Activated CD8-positive, alpha-beta T cell treated with anti-CD3 and anti-CD28 coated beads for 36 hours (primary cell): Measurements from ENCODE around the gene GPR3. TPM values are rescaled to one million over a fixed set of nuclear protein-coding genes. Genes with fewer than 3 reads are reported as not detected.

ENCODE experiments used
- ATAC-seq: fragments of 200-7000 bp; cut with Tn5 transposase; one replicate; pipeline ENCODE4 v1.10.0; 2021; ENCODE audit warnings: mild to moderate bottlenecking, moderate library complexity
- CTCF ChIA-PET: fragments of 350-600 bp; sonication (Branson Sonifier 250); formaldehyde crosslinking; loops from one replicate; lab custom pipeline; 2021; ENCODE audit warnings: antibody characterized with exemption; lab: Charles Lee
- POLR2A ChIA-PET: fragments of 350-600 bp; sonication (Branson Sonifier 250); formaldehyde crosslinking; loops from one replicate; lab custom pipeline; 2021; ENCODE audit warnings: antibody characterized with exemption; lab: Charles Lee
- DNase-seq: peaks from one replicate; pipeline ENCODE4 v3.0.0-alpha.2; 2020
- H3K27ac Mint-ChIP-seq: one replicate; pipeline ENCODE4 v1.8.0; 2021; ENCODE audit warnings: mild to moderate bottlenecking, mixed read lengths
- H3K27me3 Mint-ChIP-seq: one replicate; pipeline ENCODE4 v1.8.0; 2021; ENCODE audit warnings: mixed read lengths
- H3K36me3 Mint-ChIP-seq: one replicate; pipeline ENCODE4 v1.8.0; 2021; ENCODE audit warnings: low read depth, mixed read lengths
- H3K4me1 Mint-ChIP-seq: one replicate; pipeline ENCODE4 v1.8.0; 2021; ENCODE audit warnings: low read depth, mixed read lengths
- H3K4me3 Mint-ChIP-seq: one replicate; pipeline ENCODE4 v1.8.0; 2021; ENCODE audit warnings: mild to moderate bottlenecking, moderate library complexity, mixed read lengths
- H3K9me3 Mint-ChIP-seq: one replicate; pipeline ENCODE4 v1.8.0; 2021; ENCODE audit warnings: mixed read lengths
- CTCF ChIP-seq: fragments of 200-600 bp; IDR thresholded peaks from one replicate; pipeline ENCODE4 v1.8.0; 2022; ENCODE audit warnings: antibody characterized with exemption, mild to moderate bottlenecking
- intact Hi-C: fragments of 100-400 bp; cut with micrococcal nuclease; formaldehyde crosslinking; loops from one replicate; pipeline ENCODE4 v1.10.0; 2022
- total RNA-seq, 2 experiments: library from RNA; stranded (reverse); gene quantifications; one replicate each; pipeline ENCODE4 v1.2.3, GENCODE V29; 2021

Gene GPR3
- total RNA-seq, 2 experiments from 2014 or later = 1.1 to 1.7 TPM

GRCh38 chr1:27394925-27395324 is 2.5 kb downstream of the GPR3 start:
- peaks cover 17% of the 10 kb centered on the region for H3K4me1 Mint-ChIP-seq
- ChIA-PET POLR2A (interaction anchor here (1.3 to 1.7 kb wide), 5 partner anchors 71 to 268 kb away, joined by 3 to 5 read pairs (median 3); no protein-coding TSS in a partner anchor), CTCF (interaction anchor here (0.8 to 12.1 kb wide), 36 partner anchors 8 to 350 kb away, joined by 3 to 293 read pairs (median 6); partner anchors contain the start of genes AHDC1, CD164L2, MAP3K6 and SYTL1)
- no peaks in the 10 kb centered on the region for H3K36me3 Mint-ChIP-seq
- TF ChIP-seq CTCF = no peak
- no peak overlapping the region for H3K4me3 Mint-ChIP-seq
- intact Hi-C loops = loop anchor here (2.0 to 10.0 kb wide), 4 partner anchors 50 to 270 kb away; partner anchors contain the start of gene SYTL1
- DNase-seq (no peak), ATAC-seq (no peak)
- no peak overlapping the region for H3K27ac Mint-ChIP-seq
- H3K27me3 Mint-ChIP-seq = no peaks in the 10 kb centered on the region
- no peaks in the 10 kb centered on the region for H3K9me3 Mint-ChIP-seq

- peak; percentile 99 for TF ChIP-seq CTCF
- POLR2A ChIA-PET = interaction anchor here (1.2 to 1.7 kb wide), 6 partner anchors 72 to 267 kb away, joined by 3 to 5 read pairs (median 3); no protein-coding TSS in a partner anchor
Measured at GRCh38 chr1:27395441-27396195, 3.2 kb downstream of the GPR3 start.

GRCh38 chr1:27397110-27397509 is 4.7 kb downstream of the GPR3 start:
- Mint-ChIP-seq H3K27ac (no peak overlapping the region), H3K4me1 (peaks cover 12% of the 10 kb centered on the region), H3K36me3 (no peaks in the 10 kb centered on the region), H3K9me3 (no peaks in the 10 kb centered on the region), H3K27me3 (no peaks in the 10 kb centered on the region), H3K4me3 (no peak overlapping the region)
- POLR2A ChIA-PET = interaction anchor here (0.8 to 2.8 kb wide), 3 partner anchors 40 to 101 kb away, joined by 3 to 10 read pairs (median 3); no protein-coding TSS in a partner anchor
- DNase-seq = no peak
- TF ChIP-seq CTCF = no peak
- no peak for ATAC-seq
- CTCF ChIA-PET = interaction anchor here (0.8 to 12.1 kb wide), 12 partner anchors 10 to 266 kb away, joined by 3 to 293 read pairs (median 16); partner anchors contain the start of gene AHDC1
- intact Hi-C loops = loop anchor here (10.0 kb wide), 2 partner anchors 52 to 268 kb away; partner anchors contain the start of gene SYTL1

More at GRCh38 chr1:27395441-27396195, 3.2 kb downstream of the GPR3 start:
- CTCF ChIA-PET = interaction anchor here (0.6 to 12.1 kb wide), 41 partner anchors 8 to 351 kb away, joined by 3 to 293 read pairs (median 5); partner anchors contain the start of genes AHDC1, MAP3K6, SYTL1 and WASF2
- Mint-ChIP-seq H3K9me3 (no peaks in the 10 kb centered on the region), H3K27me3 (no peaks in the 10 kb centered on the region), H3K36me3 (no peaks in the 10 kb centered on the region), H3K4me3 (no peak overlapping the region), H3K27ac (no peak overlapping the region), H3K4me1 (peaks cover 17% of the 10 kb centered on the region)
- intact Hi-C loops = loop anchor here (2.0 to 10.0 kb wide), 3 partner anchors 51 to 269 kb away; partner anchors contain the start of gene SYTL1
- ATAC-seq (peak; percentile 44), DNase-seq (peak; percentile 87)

- Mint-ChIP-seq H3K27ac (no peak overlapping the region), H3K9me3 (no peaks in the 10 kb centered on the region), H3K36me3 (no peaks in the 10 kb centered on the region), H3K27me3 (no peaks in the 10 kb centered on the region), H3K4me3 (no peak overlapping the region), H3K4me1 (peaks cover 15% of the 10 kb centered on the region)
- POLR2A ChIA-PET = interaction anchor here (0.6 to 2.8 kb wide), 3 partner anchors 41 to 102 kb away, joined by 3 to 10 read pairs (median 3); no protein-coding TSS in a partner anchor
- ATAC-seq (no peak), DNase-seq (no peak)
- no peak for TF ChIP-seq CTCF
- intact Hi-C loops = loop anchor here (10.0 kb wide), 2 partner anchors 53 to 267 kb away; partner anchors contain the start of gene SYTL1
- CTCF ChIA-PET = interaction anchor here (1.1 to 12.1 kb wide), 9 partner anchors 11 to 265 kb away, joined by 3 to 293 read pairs (median 25); partner anchors contain the start of gene AHDC1
Measured at GRCh38 chr1:27397749-27398148, 5.3 kb downstream of the GPR3 start.
